Daoy (cell line): ENCODE data around the gene SLC4A9. TPM values are rescaled to one million over a fixed set of nuclear protein-coding genes. Genes with fewer than 3 reads are reported as not detected.
"Not testable (repeated sequence)": the region's sequence is repeated elsewhere in the genome, so short reads cannot be mapped to it uniquely, and the experiment has no call there.

Source experiments
- DNase-seq: peaks from one replicate; pipeline ENCODE4 v3.0.0-alpha.2; 2015; ENCODE audit warnings: low read depth
- total RNA-seq: library from RNA; depleted of rRNA; stranded (reverse); fragments of >200 nt; shearing (Covaris generic); gene quantifications from 2 replicates; pipeline ENCODE4 v1.2.3, GENCODE V29; 2014; rRNA removed

Gene SLC4A9
- total RNA-seq, 1 experiment from 2014 or later = not detected

GRCh38 chr5:140398379-140398811 is 38.4 kb downstream of the SLC4A9 start:
- no peak for DNase-seq

- peak; percentile 22 for DNase-seq
These were observed 40.2 kb downstream of the SLC4A9 start for GRCh38 chr5:140399979-140400729.

- peak; percentile 98 for DNase-seq
These were observed 40.9 kb downstream of the SLC4A9 start for GRCh38 chr5:140400730-140401361.

GRCh38 chr5:140401362-140402257 is 41.6 kb downstream of the SLC4A9 start, which contains the start of gene ANKHD1:
Gene ANKHD1, plus strand, starts transcription at chr5:140401833. Its CDS starts 135 bp downstream, at chr5:140401968.
- peak; percentile 100 for DNase-seq

GRCh38 chr5:140402258-140403074 is 42.5 kb downstream of the SLC4A9 start:
- peak; percentile 65 for DNase-seq

GRCh38 chr5:140403613-140404012 is 43.6 kb downstream of the SLC4A9 start:
- DNase-seq = no peak

- no peak for DNase-seq
These were observed 48.8 kb downstream of the SLC4A9 start for GRCh38 chr5:140408750-140409241.

- no peak for DNase-seq
These were observed 53.2 kb downstream of the SLC4A9 start for GRCh38 chr5:140413230-140413629.

GRCh38 chr5:140417235-140417634 is 57.2 kb downstream of the SLC4A9 start:
- DNase-seq = no peak

GRCh38 chr5:140418862-140419520 is 59.0 kb downstream of the SLC4A9 start:
- DNase-seq = no peak

- DNase-seq = no peak
These were observed 60.2 kb downstream of the SLC4A9 start for GRCh38 chr5:140420226-140420570.

GRCh38 chr5:140420665-140421361 is 60.8 kb downstream of the SLC4A9 start:
- no peak for DNase-seq

GRCh38 chr5:140421375-140421774 is 61.4 kb downstream of the SLC4A9 start:
- DNase-seq = not testable (repeated sequence)

GRCh38 chr5:140423609-140424008 is 63.6 kb downstream of the SLC4A9 start:
- no peak for DNase-seq

- no peak for DNase-seq
These were observed 64.1 kb downstream of the SLC4A9 start for GRCh38 chr5:140424135-140424534.

Other genes with a start within 250 kb of the SLC4A9 start
- 6.5 and 7.8 TPM in 2 replicates for gene PURA, start 246.1 kb upstream of the SLC4A9 start, total RNA-seq
- gene IGIP, start 234.3 kb upstream of the SLC4A9 start, total RNA-seq = 1.6 and 1.8 TPM in 2 replicates
- 23.8 and 28.2 TPM in 2 replicates for gene CYSTM1, start 185.0 kb upstream of the SLC4A9 start, total RNA-seq
- 144 and 162 TPM in 2 replicates for gene PFDN1, start 57.1 kb upstream of the SLC4A9 start, total RNA-seq
- 68.9 and 81.9 TPM in 2 replicates for gene HBEGF, start 13.6 kb upstream of the SLC4A9 start, total RNA-seq
- 45.8 and 67.5 TPM in 2 replicates for gene ANKHD1, start 41.6 kb downstream of the SLC4A9 start, total RNA-seq
- gene EIF4EBP3, start 187.5 kb downstream of the SLC4A9 start, total RNA-seq = not detected in 2 replicates
- gene SRA1, start 197.3 kb downstream of the SLC4A9 start, total RNA-seq = 59.0 and 60.4 TPM in 2 replicates
- 10.7 and 15.9 TPM in 2 replicates for gene APBB3, start 204.4 kb downstream of the SLC4A9 start, total RNA-seq
- gene SLC35A4, start 204.6 kb downstream of the SLC4A9 start, total RNA-seq = 17.8 and 23.5 TPM in 2 replicates